Fibroblast of lung (primary cell): ENCODE results near the gene DESI1. TPM values are rescaled to one million over a fixed set of nuclear protein-coding genes. Genes with fewer than 3 reads are reported as not detected.

ENCODE experiments used
- DNase-seq, 2 donors: peaks; one replicate each; pipeline versions ENCODE4 v3.0.0 to v3.0.0-alpha.2; 2010; ENCODE audit warnings: low read depth in 2 of 2
- H2AFZ ChIP-seq: 2 replicates; pipeline ENCODE4 v1.5.1; 2012; ENCODE audit warnings: low read length, control low read depth, inconsistent platforms
- H3K27ac ChIP-seq: 2 replicates; pipeline ENCODE4 v1.5.1; 2011; ENCODE audit warnings: low read length, control low read depth; ENCODE audit not compliant: insufficient read depth
- H3K27me3 ChIP-seq: 2 replicates; pipeline ENCODE4 v1.5.1; 2011; ENCODE audit warnings: mild to moderate bottlenecking, low read length; ENCODE audit not compliant: control insufficient read depth, insufficient read depth
- H3K36me3 ChIP-seq: 2 replicates; pipeline ENCODE4 v1.5.1; 2011; ENCODE audit warnings: low read length; ENCODE audit not compliant: control insufficient read depth, insufficient read depth
- H3K4me1 ChIP-seq: 2 replicates; pipeline ENCODE4 v1.5.1; 2011; ENCODE audit warnings: low read length; ENCODE audit not compliant: control insufficient read depth, insufficient read depth; ENCODE audit errors: extremely low read depth
- H3K4me2 ChIP-seq: 2 replicates; pipeline ENCODE4 v1.5.1; 2011; ENCODE audit warnings: low read length, control low read depth; ENCODE audit not compliant: insufficient read depth; ENCODE audit errors: extremely low read depth
- H3K4me3 ChIP-seq, 4 experiments: fragments of 200-600 bp in 1 of 4; sonication (generic) in 1 of 4; replicated peaks in 1 of 4; 2 replicates each; pipeline ENCODE4 v1.5.1; 2011 to 2016; ENCODE audit warnings: low read length in 4 of 4, low read depth in 3 of 4, mild to moderate bottlenecking in 3 of 4, control low read depth in 2 of 4, inconsistent platforms in 1 of 4, mixed read lengths in 1 of 4; ENCODE audit not compliant: insufficient read depth in 1 of 4; ENCODE audit errors: control extremely low read depth in 1 of 4
- H3K79me2 ChIP-seq: 2 replicates; pipeline ENCODE4 v1.5.1; 2012; ENCODE audit warnings: mild to moderate bottlenecking, low read length, inconsistent platforms; ENCODE audit not compliant: control insufficient read depth, insufficient read depth
- H3K9ac ChIP-seq: 2 replicates; pipeline ENCODE4 v1.5.1; 2011; ENCODE audit warnings: mild to moderate bottlenecking, low read length, control low read depth; ENCODE audit not compliant: insufficient read depth
- H3K9me3 ChIP-seq: 2 replicates; pipeline ENCODE4 v1.5.1; 2012; ENCODE audit warnings: low read depth, low read length; ENCODE audit not compliant: control insufficient read depth, insufficient read depth
- H4K20me1 ChIP-seq: 2 replicates; pipeline ENCODE4 v1.5.1; 2011; ENCODE audit warnings: low read length; ENCODE audit not compliant: control insufficient read depth, insufficient read depth; ENCODE audit errors: extremely low read depth
- EZH2 ChIP-seq: IDR thresholded peaks from 2 replicates; pipeline ENCODE4 v1.5.1; 2012; ENCODE audit warnings: low read length, control low read depth, mild to moderate bottlenecking; ENCODE audit errors: missing control alignments
- polyA minus RNA-seq: library from RNA; depleted of rRNA, polyadenylated mRNA; stranded (reverse); fragments of >200 nt; gene quantifications from 2 replicates; pipeline ENCODE4 v1.2.3, GENCODE V29; 2011; ENCODE audit warnings: low replicate concordance
- polyA plus RNA-seq, 2 donors: library from polyadenylated mRNA; depleted of rRNA in 1 of 2; stranded (reverse) in 1 of 2; unstranded in 1 of 2; fragments of >200 nt; gene quantifications; 2 replicates each; pipeline ENCODE4 v1.2.1, GENCODE V29; 2011 to 2012; ENCODE audit warnings: missing spikeins in 1 of 2
- total RNA-seq: library from RNA; depleted of rRNA; stranded (reverse); fragments of >200 nt; gene quantifications from 2 replicates; pipeline ENCODE4 v1.2.1, GENCODE V29; 2014
- TF ChIP-seq, protein P1 (sequence below), 2 donors: IDR thresholded peaks in 1 of 2; conservative IDR thresholded peaks in 1 of 2; 1 replicate in 1 of 2; 2 replicates in 1 of 2; pipeline ENCODE4 v1.5.1; 2011 to 2012; ENCODE audit warnings: low read length in 2 of 2, control low read depth in 1 of 2, inconsistent platforms in 1 of 2, low read depth in 1 of 2, mild to moderate bottlenecking in 1 of 2

Gene DESI1
- 8.0 and 11.9 TPM in 2 replicates for total RNA-seq
- 22.4 and 22.6 TPM in 2 replicates for polyA plus RNA-seq
- 20.7 and 23.9 TPM in 2 replicates for polyA plus RNA-seq (2012)
- polyA minus RNA-seq: 37.0 and 45.6 TPM in 2 replicates

DNA sequence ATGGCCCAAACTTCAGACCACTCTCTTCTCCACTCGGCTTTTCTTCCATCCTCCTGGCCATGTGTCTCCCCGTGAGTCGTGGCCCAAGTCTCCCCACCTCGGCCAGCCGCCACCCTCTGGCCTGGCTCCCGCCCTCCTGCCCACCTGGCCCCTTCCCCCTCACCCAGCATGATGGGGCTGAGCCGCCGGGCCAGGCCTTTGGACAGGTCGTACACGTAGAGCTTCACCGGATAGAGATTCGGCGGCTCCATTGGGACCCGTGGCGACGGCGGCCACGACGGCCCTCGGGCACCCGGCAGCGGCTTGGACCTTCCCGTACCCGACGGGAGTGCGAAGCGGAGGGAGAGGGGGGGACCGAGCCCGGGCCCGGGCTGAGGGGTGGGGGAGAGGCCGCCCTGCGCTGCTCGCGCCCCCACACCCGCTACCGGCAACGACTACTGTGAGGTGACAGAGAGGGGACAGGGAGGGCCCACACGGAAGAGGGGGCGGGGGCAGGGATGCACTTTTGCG is at the start of gene DESI1:
Gene DESI1 (minus strand): TSS at position 455 of the 510 bp plus-strand sequence. CDS start 204 bp downstream, at position 251.
- Histone ChIP-seq H3K4me3 (peak within 1 kb of the TSS; percentile 85 to 99 (median 94)), H3K9me3 (no peaks in the 10 kb centered on the region), H3K27me3 (no peaks in the 10 kb centered on the region), H3K27ac (peak within 1 kb of the TSS; percentile 100), H3K79me2 (peaks cover 57% of the 10 kb centered on the region), H4K20me1 (no peaks in the 10 kb centered on the region), H3K4me1 (no peaks in the 10 kb centered on the region), H3K36me3 (peaks cover 10% of the 10 kb centered on the region), H3K4me2 (peak within 1 kb of the TSS; percentile 90), H3K9ac (peak within 1 kb of the TSS; percentile 99), H2AFZ (peak within 1 kb of the TSS; percentile 91)
- TF ChIP-seq, protein P1, sequence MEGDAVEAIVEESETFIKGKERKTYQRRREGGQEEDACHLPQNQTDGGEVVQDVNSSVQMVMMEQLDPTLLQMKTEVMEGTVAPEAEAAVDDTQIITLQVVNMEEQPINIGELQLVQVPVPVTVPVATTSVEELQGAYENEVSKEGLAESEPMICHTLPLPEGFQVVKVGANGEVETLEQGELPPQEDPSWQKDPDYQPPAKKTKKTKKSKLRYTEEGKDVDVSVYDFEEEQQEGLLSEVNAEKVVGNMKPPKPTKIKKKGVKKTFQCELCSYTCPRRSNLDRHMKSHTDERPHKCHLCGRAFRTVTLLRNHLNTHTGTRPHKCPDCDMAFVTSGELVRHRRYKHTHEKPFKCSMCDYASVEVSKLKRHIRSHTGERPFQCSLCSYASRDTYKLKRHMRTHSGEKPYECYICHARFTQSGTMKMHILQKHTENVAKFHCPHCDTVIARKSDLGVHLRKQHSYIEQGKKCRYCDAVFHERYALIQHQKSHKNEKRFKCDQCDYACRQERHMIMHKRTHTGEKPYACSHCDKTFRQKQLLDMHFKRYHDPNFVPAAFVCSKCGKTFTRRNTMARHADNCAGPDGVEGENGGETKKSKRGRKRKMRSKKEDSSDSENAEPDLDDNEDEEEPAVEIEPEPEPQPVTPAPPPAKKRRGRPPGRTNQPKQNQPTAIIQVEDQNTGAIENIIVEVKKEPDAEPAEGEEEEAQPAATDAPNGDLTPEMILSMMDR (conservative IDR thresholded peaks at IDR 0.05 in 1 of 2, IDR thresholded peaks at IDR 0.05 in 1 of 2; ENCODE audit: low read depth in 1 of 2, low read length in 2 of 2): no peak
- TF ChIP-seq EZH2: no peak
- DNase-seq: peak; percentile 12 to 14

DNA sequence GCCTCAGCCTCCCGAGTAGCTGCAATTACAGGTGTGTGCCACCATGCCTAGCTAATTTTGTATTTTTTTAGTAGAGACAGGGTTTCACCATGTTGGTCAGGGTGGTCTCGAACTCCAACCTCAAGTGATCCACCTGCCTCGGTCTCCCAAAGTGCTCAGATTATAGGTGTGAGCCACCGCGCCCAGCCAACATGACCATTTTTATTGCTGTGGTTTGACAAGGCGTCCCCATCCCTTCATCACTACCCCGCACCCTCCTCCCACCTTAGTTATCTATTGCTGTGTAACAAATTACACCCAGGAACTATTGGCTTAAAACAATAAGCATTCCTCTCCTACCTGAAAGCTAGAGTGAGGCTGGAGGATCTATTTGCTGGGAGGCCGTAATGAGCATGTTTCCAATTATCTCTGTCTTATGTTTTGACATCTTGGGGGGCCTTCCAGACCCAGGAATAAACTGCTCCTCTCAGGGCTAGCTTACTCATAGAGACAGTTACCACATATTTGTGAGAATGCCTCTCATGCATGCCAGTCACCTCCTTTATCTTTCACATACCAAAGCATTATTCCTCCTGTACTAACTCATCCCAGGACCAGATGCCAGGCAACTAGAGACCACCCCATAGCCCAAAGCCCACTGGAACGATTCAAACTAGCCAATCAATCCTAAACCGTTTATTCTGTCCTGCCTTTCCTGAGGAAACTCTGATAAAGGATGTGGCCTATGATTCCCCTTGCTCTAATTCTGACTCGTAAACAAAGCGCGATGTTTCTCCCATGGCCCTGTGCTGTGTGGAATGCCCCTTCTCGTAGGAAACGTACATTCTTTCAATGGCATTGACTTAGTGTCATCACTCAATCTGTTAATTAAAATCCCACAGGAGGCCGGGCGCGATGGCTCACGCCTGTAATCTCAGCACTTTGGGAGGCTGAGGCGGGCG is 48.4 kb upstream of the DESI1 start:
- no peak overlapping the region for H3K9ac ChIP-seq
- H3K27ac ChIP-seq: peak overlapping the region; percentile 62
- peaks cover 18% of the 10 kb centered on the region for H3K4me1 ChIP-seq
- H3K79me2 ChIP-seq: no peaks in the 10 kb centered on the region
- no peak overlapping the region for H3K4me3 ChIP-seq
- DNase-seq: peak; percentile 64 to 79
- H4K20me1 ChIP-seq: no peaks in the 10 kb centered on the region
- H3K4me2 ChIP-seq: no peak overlapping the region
- H2AFZ ChIP-seq: no peak overlapping the region
- H3K9me3 ChIP-seq: no peaks in the 10 kb centered on the region
- H3K27me3 ChIP-seq: no peaks in the 10 kb centered on the region
- peaks cover 6% of the 10 kb centered on the region for H3K36me3 ChIP-seq
- no peak for TF ChIP-seq EZH2
- TF ChIP-seq, protein P1 (conservative IDR thresholded peaks at IDR 0.05 in 1 of 2, IDR thresholded peaks at IDR 0.05 in 1 of 2; ENCODE audit: low read depth in 1 of 2, low read length in 2 of 2): no peak

DNA sequence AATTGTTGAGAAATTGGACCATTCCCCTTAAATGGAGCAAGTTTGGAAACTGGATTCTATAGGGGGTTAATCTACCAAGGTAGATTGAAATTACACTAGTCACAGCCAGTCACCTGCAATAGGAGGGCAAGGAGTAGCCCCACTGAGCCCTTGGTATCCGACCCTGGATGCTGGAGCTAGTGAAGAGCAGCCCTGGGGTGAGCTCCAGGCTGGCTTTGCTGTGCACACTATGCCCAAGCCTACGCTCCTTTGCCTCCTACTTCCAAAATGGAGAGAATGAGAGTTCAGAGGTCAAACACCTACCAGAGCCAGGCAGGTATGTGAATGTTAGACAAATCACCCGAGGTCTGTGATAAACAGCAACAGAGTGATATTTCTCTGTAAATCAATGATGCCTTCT is 44.1 kb upstream of the DESI1 start:
- no peak overlapping the region for H3K4me3 ChIP-seq
- H3K9ac ChIP-seq: no peak overlapping the region
- no peaks in the 10 kb centered on the region for H3K79me2 ChIP-seq
- H2AFZ ChIP-seq: no peak overlapping the region
- no peaks in the 10 kb centered on the region for H3K27me3 ChIP-seq
- H3K4me1 ChIP-seq: peaks cover 14% of the 10 kb centered on the region
- no peak for DNase-seq
- no peaks in the 10 kb centered on the region for H3K9me3 ChIP-seq
- no peak overlapping the region for H3K27ac ChIP-seq
- H4K20me1 ChIP-seq: no peaks in the 10 kb centered on the region
- TF ChIP-seq, protein P1 (conservative IDR thresholded peaks at IDR 0.05 in 1 of 2, IDR thresholded peaks at IDR 0.05 in 1 of 2; ENCODE audit: low read depth in 1 of 2, low read length in 2 of 2): no peak
- no peak for TF ChIP-seq EZH2
- peaks cover 17% of the 10 kb centered on the region for H3K36me3 ChIP-seq
- H3K4me2 ChIP-seq: no peak overlapping the region
